HG02840 (cell line): ENCODE results near the gene CHTF8.

ENCODE experiments used
- ATAC-seq: cut with Tn5 transposase; IDR thresholded peaks from one replicate; pipeline ENCODE4 v1.9.1; 2021; ENCODE audit warnings: mild to moderate bottlenecking, moderate library complexity, moderate number of reproducible peaks; ENCODE audit not compliant: unreplicated experiment, low FRiP score

The CHTF8 gene

DNA sequence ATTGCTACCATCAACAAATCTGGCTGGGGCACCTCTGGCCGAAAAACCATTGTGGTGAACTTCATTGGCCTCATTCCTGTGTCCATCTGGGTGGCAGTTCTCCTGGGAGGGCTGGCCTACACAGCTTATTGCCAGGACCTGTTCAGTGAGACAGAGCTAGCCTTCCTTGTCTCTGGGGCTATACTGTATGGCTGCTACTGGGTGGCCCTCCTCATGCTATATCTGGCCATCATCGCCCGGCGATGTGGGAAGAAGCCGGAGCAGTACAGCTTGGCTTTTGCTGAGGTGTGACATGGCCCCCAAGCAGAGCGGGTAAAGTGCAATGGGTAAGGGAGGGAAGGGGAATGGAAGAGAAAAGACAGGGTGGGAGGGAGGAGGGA lies 17.4 kb downstream of the CHTF8 start:
- no peak for ATAC-seq

DNA sequence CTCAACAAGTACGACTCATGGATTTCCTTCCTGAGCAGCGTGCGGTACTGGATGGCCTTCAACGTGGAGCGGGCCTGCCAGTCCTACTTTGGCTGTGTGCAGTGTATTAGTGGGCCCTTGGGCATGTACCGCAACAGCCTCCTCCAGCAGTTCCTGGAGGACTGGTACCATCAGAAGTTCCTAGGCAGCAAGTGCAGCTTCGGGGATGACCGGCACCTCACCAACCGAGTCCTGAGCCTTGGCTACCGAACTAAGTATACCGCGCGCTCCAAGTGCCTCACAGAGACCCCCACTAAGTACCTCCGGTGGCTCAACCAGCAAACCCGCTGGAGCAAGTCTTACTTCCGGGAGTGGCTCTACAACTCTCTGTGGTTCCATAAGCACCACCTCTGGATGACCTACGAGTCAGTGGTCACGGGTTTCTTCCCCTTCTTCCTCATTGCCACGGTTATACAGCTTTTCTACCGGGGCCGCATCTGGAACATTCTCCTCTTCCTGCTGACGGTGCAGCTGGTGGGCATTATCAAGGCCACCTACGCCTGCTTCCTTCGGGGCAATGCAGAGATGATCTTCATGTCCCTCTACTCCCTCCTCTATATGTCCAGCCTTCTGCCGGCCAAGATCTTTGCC lies 17.9 kb downstream of the CHTF8 start:
- no peak for ATAC-seq

DNA sequence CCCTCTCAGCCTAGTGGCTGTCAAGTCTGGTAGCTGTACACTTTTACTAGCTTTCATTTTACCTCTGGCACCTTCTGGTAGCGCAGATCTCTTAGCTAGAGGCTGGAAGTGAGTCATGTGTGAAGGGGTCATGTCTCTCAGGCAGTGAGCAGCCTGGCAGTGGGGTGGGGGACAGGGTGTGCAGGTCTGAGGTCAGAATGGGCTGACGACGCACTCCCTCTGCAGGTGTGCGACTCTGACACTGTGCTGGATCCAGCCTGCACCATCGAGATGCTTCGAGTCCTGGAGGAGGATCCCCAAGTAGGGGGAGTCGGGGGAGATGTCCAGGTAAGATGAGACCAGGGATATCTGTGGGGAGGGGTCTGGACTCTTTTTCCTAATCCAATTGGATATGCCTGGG lies 19.2 kb downstream of the CHTF8 start:
- no peak for ATAC-seq

DNA sequence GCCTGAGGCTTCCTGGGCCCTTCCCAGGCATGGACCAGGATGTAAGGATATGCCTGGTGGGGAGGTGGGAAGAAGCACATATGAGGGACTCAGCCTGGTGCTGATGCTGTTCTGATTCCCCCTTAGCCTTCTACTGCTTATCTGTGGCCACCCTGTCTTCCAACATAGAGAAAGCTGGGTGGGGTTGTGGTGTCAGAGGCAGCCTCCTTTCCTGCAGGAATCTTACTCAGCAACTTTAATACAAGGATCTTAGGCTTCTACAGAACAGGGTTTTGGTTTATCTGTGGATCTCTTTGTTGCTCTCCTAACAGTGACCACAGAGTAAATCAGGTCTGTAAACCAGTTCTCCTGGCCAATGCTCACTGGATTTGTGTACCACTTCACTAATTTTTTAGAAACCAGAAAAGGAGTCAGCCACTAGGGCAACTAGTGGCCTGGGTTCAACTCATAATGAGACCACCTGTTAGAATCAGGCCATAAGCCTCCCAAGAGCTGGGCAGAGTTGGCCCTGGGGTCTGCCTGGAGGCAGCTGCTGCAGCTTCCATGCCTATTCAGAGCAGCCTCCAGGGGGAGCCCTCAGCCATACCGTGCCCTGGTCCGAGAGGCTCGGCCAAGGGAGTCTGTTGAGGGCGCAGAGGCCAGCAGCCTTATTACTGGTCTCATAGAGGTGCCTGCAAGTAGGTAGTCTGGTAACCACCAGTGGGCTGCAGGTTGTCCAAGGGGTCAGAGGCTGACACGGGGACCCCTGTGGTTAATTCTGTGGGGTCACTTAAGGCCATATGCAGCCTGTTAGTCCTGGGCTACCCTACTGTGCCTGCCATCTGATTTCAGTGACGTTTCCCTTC lies 19.9 kb downstream of the CHTF8 start:
- ATAC-seq = no peak

DNA sequence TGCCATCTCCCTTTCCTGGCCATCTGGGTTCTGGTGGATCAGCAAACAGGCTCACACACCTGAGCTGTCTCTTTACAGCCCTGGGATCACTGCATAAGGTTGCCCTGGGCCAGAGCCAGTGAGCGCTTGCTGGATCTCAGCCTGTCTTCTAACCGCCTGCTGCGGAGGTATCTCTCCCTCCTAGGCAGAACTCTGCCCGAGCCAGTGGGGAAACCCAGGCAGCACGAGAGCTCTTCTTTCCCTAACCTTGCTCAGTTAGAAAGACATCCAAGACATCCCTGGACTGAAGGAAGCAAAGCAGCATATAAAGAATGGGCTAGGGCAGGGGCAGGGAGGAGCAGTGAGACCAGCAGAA lies 20.5 kb downstream of the CHTF8 start:
- ATAC-seq = no peak

DNA sequence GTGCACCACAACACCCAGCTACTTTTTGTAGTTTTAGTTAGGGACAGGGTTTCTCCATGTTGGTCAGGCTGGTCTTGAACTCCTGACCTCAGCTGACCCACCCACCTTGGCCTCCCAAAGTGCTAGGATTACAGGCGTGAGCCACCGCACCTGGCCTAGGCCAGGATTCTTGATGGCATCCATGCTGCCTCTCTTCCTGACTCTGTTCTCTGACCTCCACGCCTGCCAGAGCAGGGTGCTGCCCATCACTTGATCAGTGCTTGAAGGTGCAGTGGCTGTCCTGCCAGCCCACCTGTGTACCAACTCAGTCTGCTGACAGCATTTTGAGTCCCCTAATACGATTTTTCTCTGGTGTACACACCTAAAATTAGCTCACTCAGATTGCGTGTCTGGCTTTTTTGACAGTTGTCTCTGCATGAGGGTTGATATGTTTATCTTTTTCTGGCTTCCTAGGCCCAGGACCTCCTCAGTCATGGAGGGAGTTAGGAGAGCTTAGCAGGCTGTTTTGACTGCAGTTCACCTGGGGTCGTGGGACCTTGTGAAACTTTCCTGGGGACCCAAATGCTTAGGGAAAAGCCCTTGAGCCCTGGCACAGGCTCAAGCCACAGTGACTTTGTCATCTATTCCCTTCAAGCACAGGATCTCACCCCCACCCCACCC lies 21.0 kb downstream of the CHTF8 start:
- ATAC-seq = no peak

DNA sequence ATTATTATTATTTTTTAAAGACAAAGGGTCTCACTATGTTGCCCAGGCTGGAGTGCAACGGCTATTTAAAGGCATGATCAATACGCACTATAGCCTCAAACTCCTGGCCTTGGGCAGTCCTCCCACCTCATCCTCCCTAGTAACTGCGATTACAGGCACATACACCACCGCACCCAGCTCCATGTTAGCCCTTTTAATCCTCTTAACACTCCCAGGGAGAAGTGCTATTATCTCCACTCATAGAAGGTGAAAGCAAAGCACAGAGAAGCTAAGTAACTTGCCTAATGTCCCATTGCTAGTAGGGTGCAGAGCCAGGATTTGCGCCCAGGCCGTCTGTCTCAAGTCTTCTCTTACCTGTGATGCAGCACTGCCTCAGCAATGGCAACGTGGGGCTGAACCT lies 22.0 kb downstream of the CHTF8 start:
- ATAC-seq = no peak

DNA sequence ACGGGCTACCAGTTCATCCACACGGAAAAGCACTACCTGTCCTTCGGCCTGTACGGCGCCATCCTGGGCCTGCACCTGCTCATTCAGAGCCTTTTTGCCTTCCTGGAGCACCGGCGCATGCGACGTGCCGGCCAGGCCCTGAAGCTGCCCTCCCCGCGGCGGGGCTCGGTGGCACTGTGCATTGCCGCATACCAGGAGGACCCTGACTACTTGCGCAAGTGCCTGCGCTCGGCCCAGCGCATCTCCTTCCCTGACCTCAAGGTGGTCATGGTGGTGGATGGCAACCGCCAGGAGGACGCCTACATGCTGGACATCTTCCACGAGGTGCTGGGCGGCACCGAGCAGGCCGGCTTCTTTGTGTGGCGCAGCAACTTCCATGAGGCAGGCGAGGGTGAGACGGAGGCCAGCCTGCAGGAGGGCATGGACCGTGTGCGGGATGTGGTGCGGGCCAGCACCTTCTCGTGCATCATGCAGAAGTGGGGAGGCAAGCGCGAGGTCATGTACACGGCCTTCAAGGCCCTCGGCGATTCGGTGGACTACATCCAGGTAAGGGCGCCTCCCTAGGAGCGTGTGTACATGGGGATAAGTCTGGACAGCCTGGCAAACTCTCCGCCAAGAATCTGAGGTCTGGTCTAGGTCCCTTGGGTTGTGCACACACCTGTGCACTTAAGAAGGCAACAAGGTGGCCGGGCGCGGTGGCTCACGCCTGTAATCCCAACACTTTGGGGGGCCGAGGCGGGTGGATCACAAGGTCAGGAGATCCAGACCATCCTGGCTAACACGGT lies 22.7 kb downstream of the CHTF8 start:
- no peak for ATAC-seq

DNA sequence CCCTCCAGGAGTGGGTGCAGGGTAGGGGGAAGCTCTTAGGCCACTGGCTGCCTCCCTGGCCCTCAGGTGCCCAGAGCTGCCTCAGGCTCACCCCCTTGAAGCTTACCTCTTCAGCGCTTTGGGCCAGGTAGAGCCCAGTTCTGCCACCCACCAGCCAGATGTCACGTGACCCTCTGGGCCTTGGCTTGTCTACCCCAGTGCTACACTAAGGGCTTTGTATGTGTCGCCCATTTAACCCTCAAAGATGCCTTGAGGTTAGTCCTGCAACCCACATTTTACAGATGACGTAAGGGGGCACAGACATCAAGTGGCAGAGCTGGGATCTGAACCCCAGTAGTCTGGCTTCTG lies 23.5 kb downstream of the CHTF8 start:
- ATAC-seq = no peak

DNA sequence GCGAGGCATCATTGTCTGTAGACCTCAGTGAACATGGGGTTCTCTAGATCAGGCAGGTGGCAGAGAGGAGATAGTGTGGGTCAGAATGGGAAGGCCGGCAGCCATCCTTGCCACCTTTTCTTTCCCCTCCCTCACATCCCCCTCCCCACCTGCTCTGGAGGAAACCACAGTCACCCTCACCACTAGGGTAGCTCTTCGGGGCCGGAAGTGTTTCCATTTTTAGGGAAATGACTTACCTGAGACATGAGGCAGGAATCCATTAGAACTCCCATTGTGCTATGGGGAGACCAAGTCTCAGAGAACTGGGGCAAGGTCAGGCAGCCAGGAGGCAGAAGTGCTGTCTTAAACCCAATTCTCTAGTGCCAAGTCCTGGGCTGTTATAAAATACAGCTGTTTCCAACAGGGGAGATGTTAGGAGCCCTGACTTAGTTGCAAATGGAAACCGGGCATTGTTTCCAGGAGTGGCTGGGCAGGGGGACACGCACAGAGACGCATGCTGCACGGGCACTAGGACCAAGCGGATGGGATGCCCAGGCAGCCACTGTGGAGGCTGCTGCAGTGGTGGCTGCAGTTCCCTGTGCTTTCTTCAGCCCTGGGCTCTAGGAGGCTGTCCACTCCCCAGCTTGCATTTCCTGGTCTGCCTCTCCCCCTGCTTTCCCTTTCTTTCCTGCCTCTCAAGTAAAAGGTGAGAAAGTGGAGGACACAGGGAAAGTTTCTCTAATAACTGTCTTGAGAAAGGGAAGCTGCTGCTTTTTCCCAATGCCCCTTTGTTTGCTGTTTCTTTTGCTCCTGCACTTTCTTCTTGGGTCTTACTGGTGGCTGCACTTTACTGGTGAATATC lies 24.1 kb downstream of the CHTF8 start:
- ATAC-seq = no peak

DNA sequence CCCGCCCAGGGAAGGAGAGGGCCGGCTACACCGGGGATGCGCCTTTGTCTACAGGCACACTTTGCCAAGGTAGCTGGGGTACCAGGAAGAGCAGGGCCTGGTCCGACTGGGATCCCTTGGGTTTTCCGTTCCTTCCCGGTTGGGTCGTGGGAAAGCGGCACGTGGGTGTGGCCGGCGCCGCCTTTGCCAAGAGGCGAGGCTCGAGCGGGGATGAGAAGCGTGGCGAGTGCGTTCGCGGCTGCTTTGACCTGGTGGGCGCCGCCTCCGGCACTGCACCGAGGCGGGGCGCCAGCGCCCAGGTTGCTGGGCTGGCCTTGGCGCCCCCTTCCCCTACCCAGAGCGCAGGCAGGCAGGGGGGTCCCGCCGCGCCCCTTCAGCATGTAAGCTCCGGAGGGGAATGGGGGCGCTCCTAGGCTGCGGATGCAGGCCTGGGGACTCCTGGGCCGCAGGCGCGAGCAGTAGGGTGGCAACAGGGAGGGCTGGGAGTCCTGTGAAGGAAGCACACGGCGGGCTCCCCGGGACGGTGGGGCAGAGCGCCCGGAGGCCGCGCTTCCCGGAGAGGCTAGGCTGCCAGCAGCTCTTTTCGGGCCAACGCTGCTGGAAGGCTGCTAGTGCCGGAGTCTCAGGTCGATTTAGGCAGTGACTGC lies 24.9 kb downstream of the CHTF8 start:
- ATAC-seq = no peak

DNA sequence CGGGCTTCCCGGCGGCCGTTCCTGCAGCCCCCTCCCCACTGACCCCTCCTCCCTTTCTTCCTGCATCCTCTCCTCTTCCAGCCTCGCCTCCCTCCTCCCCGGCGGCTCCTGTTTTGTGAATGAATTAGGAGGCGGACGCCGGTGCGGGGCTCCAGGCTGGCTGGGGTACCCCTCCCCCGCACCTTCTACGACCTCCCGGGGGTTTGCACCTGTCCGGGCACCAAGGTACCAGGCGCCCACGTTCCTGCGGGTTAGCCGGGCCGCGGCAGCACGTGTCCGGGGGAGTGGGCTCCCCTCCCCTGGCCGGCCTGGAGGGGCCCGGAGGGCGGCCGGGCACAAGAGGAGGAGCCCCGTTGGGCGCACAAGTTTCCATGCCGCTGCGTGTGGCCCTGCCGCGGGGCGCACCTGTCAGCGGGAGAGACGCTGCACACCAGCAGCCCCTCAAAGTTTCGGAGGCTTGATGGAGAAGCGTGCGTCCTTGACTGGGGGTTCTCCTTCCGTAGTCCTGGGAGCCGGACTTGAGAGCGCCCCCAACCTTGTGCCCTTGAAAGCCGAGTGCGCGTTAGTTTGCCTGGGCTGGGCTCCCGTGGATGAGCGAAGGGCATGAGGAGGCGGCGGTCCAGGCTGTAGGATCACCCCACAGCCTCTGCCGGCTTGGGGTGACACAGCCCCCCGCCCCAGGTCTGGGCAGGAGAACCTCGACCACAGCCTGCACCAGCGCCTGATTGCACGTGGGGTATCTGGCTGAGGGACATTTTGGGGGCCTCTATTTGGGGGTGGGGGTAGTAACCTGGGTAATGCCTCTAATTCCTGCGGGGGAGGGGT lies 25.7 kb downstream of the CHTF8 start:
- ATAC-seq = no peak

DNA sequence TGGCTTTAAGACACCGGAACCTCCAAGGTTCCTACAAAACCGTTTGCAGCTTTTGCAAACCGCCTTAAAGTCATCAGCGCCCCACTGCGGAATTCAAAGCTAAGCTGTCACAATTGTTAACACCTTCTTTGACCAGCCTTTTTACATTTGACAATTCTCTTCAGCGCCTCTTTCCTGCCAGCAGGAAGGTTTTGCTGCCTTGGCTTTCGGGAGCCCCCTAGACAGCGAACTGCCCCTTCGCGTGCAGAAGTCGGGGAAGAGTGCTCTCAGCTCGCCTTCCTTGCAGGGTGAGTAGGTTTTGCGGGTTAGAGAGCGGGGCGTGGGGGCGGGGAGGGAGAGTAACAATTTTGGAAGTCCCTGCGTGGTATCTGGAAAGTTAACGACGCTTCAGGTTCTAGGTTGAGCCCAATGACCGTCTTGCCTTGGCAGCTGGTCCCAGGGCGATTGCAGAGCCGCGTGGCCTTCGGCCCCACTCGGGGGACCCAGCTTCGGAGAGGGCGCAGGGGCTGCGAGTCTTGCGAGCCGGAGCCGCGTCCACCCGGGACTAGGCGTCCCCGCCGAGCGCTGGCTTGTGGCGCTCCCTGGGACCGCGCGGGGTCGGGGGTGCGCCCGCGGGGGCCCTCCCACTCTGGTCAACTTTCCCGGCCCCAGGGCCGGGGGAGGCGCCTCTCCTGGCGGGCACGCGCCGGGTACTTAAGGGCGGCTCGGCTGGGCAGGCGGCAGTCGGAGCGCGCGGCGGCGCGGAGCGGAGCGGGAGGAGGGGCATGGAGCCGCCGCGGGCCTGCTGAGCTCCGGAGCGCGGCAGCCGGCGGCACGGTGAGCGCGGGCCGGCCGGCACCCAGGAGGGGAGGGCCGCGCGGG lies 26.7 kb downstream of the CHTF8 start, which contains the start of gene HAS3:
HAS3 (plus strand) TSS at position 153 of the 861 bp plus-strand sequence. CDS start 3,743 bp downstream, outside the sequence.
- ATAC-seq = no peak

DNA sequence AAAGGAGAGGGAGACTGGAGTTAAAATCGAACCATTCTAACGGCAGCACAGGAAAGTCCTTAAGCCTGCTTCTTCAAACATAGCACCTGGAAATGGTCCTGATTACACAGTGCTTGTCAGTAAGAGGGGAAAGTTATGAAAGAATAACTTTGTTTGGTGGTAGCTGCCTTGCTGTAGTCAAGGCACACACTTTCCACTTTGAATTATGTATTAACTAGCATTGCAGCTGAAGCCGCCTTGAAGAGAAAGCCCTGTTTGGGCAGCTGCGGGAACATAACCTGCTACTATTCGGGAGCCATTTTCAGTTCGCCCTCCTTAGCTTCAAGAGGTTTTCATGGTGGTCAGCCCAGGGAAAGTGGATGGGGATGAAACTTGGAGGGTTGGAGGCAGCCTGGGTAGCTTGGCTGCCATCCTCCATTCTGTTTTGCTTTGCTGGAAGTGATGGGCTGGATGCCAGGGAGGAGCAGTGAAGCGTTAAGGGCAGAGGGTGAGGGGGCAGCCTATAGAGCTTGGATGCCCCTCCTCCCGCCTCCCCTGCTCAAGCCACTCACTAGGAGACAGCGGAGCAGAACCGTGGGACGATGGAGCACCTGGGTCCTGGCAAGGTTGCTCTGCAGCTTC lies 32.2 kb downstream of the CHTF8 start:
- ATAC-seq = no peak

DNA sequence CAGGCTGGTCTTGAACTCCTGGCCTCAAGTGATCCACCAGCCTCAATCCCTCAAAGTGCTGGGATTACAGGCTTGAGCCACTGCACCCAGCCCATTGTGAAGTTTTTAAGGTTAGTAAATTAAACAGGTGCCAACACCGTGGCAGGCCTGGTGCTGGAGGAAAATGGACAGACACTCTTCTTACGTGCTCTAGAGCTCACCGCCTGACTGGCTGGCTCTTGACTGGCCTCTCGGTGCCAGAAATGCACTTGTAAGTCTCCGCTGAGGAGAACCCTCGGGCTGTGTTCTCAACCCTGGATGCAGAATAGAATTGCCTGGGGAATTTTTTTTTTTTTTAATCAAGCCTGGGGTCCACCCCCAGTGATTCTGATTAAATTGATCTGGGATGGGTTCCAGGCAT lies 37.2 kb downstream of the CHTF8 start:
- no peak for ATAC-seq

DNA sequence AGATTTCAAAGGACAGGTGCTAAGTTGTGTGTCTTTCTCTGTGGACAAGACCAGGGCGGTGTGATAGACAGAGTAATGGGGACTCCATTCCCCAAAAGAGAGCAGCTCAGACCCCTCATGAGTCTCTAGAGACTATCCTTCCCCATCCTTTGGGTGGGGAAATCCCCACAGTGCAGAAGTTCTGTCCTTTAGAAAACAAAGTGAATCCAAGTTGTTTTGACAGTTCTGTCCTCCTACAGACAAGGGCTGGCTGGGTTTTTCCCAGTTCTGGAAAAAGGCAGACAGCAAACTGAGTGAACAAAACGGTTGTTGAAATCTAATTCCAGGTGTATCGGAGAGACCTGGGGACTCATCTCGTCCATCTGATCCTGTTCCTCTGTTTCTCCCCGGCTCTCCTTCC lies 37.9 kb downstream of the CHTF8 start:
- no peak for ATAC-seq

DNA sequence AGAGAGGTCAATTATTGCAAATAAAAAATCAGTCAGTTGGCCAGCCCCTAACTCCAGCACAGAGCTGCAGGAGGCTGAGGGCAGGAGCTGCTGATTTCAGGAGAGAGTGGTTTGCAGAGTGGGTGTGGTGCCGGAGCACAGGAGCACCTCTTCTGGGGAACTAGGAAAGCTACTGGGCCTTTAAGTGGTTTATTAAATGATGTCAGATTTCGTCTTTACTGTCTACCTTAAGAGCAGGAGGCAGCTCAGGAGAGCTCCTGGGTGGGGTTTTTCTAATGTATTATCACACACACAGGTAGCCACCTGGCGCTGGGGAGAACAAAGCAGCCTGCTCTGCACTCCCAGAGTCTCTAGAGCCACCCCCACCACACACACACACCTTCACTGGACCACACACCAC lies 38.4 kb downstream of the CHTF8 start:
- no peak for ATAC-seq
